ENCODE results near the gene ZNF496. TPM values are rescaled to one million over a fixed set of nuclear protein-coding genes. Genes with fewer than 3 reads are reported as not detected.

Gene ZNF496
- total and polyA plus RNA-seq, 11 donors, result 6.2 to 37.9 (median 15.0) TPM

DNA sequence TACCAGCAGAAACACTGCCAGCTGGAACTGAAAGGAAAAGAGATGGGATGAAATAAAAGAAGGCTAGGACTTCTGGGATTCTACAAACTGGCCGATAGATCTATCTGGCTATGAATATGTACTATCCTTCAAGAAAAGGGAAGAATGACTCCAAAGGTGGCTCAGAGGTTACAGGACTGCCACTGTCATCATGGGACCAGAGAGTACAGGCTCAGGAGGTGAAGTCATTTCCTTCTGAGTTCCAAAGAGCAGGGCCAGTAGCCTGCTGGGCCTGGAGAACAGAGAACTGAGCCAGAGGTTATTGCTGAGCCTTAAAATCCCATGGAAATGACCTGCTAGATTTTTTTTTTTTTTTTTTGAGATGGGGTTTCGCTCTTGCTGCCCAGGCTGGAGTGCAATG is 27.6 kb downstream of the ZNF496 start:
- 64 to 77% (median 71%) methylated on average over 2 of the region's 2 CpGs for WGBS, 4 donors
- DNase-seq (no peak), ATAC-seq (peak in 1 of 4 donors; percentile 78)
- no peak overlapping the region for H3K4me3 ChIP-seq
- intact Hi-C loops (cut with DNase I), result no loop called here
- peaks cover under 1 to 89% (median 82%) of the 10 kb centered on the region in 9 donors for H3K36me3 ChIP-seq
- no peaks in the 10 kb centered on the region for H3K9me3 ChIP-seq
- no peaks in the 10 kb centered on the region for H3K4me1 ChIP-seq
- TF ChIP-seq, protein P1, sequence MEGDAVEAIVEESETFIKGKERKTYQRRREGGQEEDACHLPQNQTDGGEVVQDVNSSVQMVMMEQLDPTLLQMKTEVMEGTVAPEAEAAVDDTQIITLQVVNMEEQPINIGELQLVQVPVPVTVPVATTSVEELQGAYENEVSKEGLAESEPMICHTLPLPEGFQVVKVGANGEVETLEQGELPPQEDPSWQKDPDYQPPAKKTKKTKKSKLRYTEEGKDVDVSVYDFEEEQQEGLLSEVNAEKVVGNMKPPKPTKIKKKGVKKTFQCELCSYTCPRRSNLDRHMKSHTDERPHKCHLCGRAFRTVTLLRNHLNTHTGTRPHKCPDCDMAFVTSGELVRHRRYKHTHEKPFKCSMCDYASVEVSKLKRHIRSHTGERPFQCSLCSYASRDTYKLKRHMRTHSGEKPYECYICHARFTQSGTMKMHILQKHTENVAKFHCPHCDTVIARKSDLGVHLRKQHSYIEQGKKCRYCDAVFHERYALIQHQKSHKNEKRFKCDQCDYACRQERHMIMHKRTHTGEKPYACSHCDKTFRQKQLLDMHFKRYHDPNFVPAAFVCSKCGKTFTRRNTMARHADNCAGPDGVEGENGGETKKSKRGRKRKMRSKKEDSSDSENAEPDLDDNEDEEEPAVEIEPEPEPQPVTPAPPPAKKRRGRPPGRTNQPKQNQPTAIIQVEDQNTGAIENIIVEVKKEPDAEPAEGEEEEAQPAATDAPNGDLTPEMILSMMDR (IDR thresholded peaks at IDR 0.05), result no peak
- no peak for TF ChIP-seq POLR2A (IDR thresholded peaks at IDR 0.05)
- H3K27ac ChIP-seq, result no peak overlapping the region
- H3K27me3 ChIP-seq, result no peaks in the 10 kb centered on the region

DNA sequence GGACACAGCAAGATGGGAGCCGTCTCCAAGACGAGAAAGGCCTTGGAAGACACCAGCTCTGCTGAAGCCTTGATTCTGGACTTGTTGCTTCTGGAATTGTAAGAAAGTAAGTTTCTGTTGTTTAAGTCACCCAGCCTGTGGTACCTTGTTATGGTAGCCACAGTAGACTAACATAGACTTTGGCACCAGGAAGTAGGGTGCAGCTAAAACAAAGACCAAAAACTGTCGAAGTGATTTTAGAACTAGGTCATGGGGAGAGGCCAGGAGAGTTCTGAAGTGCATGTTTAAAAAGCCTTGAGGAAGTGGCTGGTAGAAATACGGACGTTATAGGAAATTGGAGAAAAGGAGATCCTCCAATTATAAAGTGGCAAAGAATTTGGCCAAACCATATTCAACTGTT is 28.5 kb downstream of the ZNF496 start:
- Histone ChIP-seq H3K9me3 (no peaks in the 10 kb centered on the region), H3K36me3 (peaks cover 0 to 86% (median 76%) of the 10 kb centered on the region in 9 donors), H3K27me3 (no peaks in the 10 kb centered on the region), H3K4me3 (no peak overlapping the region), H3K4me1 (no peaks in the 10 kb centered on the region), H3K27ac (no peak overlapping the region)
- 53 to 90% (median 64%) methylated on average over 5 of the region's 5 CpGs for WGBS, 4 donors
- ATAC-seq (no peak), DNase-seq (no peak)
- intact Hi-C loops (cut with DNase I), result no loop called here
- TF ChIP-seq POLR2A (IDR thresholded peaks at IDR 0.05), result no peak
- TF ChIP-seq, protein P1 (IDR thresholded peaks at IDR 0.05), result no peak

DNA sequence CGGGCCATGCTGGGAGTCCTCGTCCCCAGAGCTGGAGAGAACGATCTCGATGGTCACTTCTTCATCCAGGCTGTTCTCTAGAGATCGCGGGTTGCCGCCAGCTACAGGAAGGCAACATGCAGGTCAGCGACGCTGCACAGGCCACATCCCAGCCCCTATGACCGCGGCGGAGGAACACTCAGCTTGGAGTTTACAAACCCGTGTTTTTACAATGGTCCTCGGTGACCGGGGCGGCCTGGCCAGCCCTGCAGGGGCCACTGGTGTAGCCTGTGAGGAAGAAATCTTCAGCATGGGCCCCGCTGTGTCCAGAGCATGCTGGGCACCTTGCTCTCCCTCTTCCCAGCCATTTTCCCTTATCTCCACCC is 30.5 kb downstream of the ZNF496 start:
- ATAC-seq, result no peak
- no peak overlapping the region for H3K4me3 ChIP-seq
- 95 to 99% (median 96%) methylated on average over 16 to 17 of the region's 17 CpGs for WGBS, 4 donors
- no peaks in the 10 kb centered on the region for H3K9me3 ChIP-seq
- peaks cover 0 to 65% (median 56%) of the 10 kb centered on the region in 9 donors for H3K36me3 ChIP-seq
- intact Hi-C loops (cut with DNase I), result no loop called here
- no peak for DNase-seq
- no peak overlapping the region for H3K27ac ChIP-seq
- no peak for TF ChIP-seq POLR2A (IDR thresholded peaks at IDR 0.05)
- TF ChIP-seq, protein P1 (IDR thresholded peaks at IDR 0.05), result no peak
- H3K27me3 ChIP-seq, result no peaks in the 10 kb centered on the region
- no peaks in the 10 kb centered on the region for H3K4me1 ChIP-seq

DNA sequence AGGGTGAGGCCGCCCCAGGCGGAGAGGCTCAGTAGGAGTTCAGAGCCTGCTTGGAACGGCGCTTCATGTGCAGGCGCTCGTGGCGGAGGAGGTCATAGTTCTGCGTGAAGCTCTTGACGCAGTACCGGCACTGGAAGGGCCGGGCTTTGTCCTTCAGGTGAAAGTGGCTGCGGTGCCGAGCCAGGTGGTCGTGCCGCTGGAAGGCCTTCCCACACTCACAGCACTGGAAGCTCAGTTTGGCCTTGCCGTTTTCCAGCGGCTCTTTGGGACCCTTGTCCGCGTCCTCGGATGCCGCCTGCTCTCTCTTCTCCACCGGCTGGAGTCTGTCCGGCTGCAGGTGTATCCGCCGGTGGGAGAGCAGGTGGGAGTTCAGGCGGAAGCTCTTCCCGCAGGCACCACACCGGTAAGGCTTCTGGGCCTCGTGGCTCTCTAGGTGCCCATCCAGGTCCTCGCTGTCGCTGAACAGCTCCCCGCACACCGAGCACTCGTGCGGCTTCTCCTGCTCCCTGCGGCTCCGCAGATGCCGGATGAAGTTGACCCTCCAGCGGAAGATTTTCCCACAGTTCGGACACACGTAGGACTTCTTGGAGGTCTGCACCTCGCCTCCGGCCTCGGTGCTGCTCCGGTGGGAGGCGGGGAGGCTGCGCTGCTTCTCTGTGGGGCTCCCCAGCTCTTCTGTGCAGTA is 31.0 kb downstream of the ZNF496 start:
- TF ChIP-seq, protein P1 (IDR thresholded peaks at IDR 0.05), result no peak
- TF ChIP-seq POLR2A (IDR thresholded peaks at IDR 0.05), result no peak
- H3K27me3 ChIP-seq, result no peaks in the 10 kb centered on the region
- intact Hi-C loops (cut with DNase I), result no loop called here
- peaks cover 0 to 60% (median 52%) of the 10 kb centered on the region in 9 donors for H3K36me3 ChIP-seq
- H3K9me3 ChIP-seq, result no peaks in the 10 kb centered on the region
- H3K4me1 ChIP-seq, result no peaks in the 10 kb centered on the region
- 97 to 98% (median 97%) methylated on average over 30 to 47 of the region's 47 CpGs for WGBS, 4 donors
- no peak for DNase-seq
- peak in 1 of 4 donors; percentile 31 for ATAC-seq
- no peak overlapping the region for H3K4me3 ChIP-seq
- H3K27ac ChIP-seq, result no peak overlapping the region
